Fibroblast of mammary gland (primary cell): ENCODE measurements around the gene DNASE1L2.
"Not testable (repeated sequence)": the region's sequence is repeated elsewhere in the genome, so short reads cannot be mapped to it uniquely, and the experiment has no call there.

Experiments
- DNase-seq: peaks from one replicate; pipeline ENCODE4 v3.0.0-alpha.2; 2010; ENCODE audit warnings: low read depth
- H3K4me3 ChIP-seq: 2 replicates; pipeline ENCODE4 v1.5.1; 2011; ENCODE audit warnings: low read depth, mild to moderate bottlenecking, low read length, moderate library complexity; ENCODE audit not compliant: control insufficient read depth
- CTCF ChIP-seq: conservative IDR thresholded peaks from 2 replicates; pipeline ENCODE4 v1.5.1; 2011; ENCODE audit warnings: low read depth, low read length, inconsistent platforms; ENCODE audit not compliant: control insufficient read depth, insufficient read depth

DNASE1L2 gene

GRCh38 chr16:2257726-2258125 is 21.5 kb downstream of the DNASE1L2 start:
- H3K4me3 ChIP-seq: no peak overlapping the region
- DNase-seq: no peak
- no peak for TF ChIP-seq CTCF

- H3K4me3 ChIP-seq, DNase-seq: not testable (repeated sequence)
These were observed 22.3 kb downstream of the DNASE1L2 start for GRCh38 chr16:2258530-2258929.

- H3K4me3 ChIP-seq: no peak overlapping the region
- no peak for DNase-seq
- no peak for TF ChIP-seq CTCF
These were observed 24.0 kb downstream of the DNASE1L2 start for GRCh38 chr16:2260250-2260649.

GRCh38 chr16:2263026-2263425 is 26.8 kb downstream of the DNASE1L2 start:
- not testable (repeated sequence) for DNase-seq

GRCh38 chr16:2266887-2267286 is 30.6 kb downstream of the DNASE1L2 start:
- peak overlapping the region; percentile 81 for H3K4me3 ChIP-seq
- peak; percentile 50 for DNase-seq

More at GRCh38 chr16:2263026-2263425, 26.8 kb downstream of the DNASE1L2 start:
- not testable (repeated sequence) for H3K4me3 ChIP-seq

- DNase-seq: not testable (repeated sequence)
- H3K4me3 ChIP-seq: peak overlapping the region; percentile 81
These were observed 31.3 kb downstream of the DNASE1L2 start for GRCh38 chr16:2267505-2267912.

GRCh38 chr16:2267913-2268666 is 31.8 kb downstream of the DNASE1L2 start, which contains the start of gene RNPS1:
Gene RNPS1, minus strand, starts transcription at chr16:2268126. Its CDS starts 3,483 bp downstream, at chr16:2264643.
- peak within 1 kb of the TSS; percentile 81 for H3K4me3 ChIP-seq
- no peak for TF ChIP-seq CTCF
- peak; percentile 93 for DNase-seq

GRCh38 chr16:2270070-2270462 is 33.8 kb downstream of the DNASE1L2 start:
- no peak for DNase-seq
- no peak for TF ChIP-seq CTCF
- H3K4me3 ChIP-seq: no peak overlapping the region
